LNCaP clone FGC (cell line): ENCODE results near the gene RABGAP1L.

ENCODE experiments used
- DNase-seq: peaks from one replicate; pipeline ENCODE4 v3.0.0-alpha.2; 2011; ENCODE audit warnings: low read depth
- H3K4me3 ChIP-seq: 2 replicates; pipeline ENCODE4 v1.5.1; 2011; ENCODE audit warnings: mild to moderate bottlenecking, low read depth, low read length, control low read depth
- TF ChIP-seq, protein P1 (sequence below): IDR thresholded peaks from 2 replicates; pipeline ENCODE4 v1.5.1; 2012; ENCODE audit warnings: mild to moderate bottlenecking; ENCODE audit not compliant: control insufficient read depth, insufficient read depth; ENCODE audit errors: extremely low read depth

RABGAP1L gene

DNA sequence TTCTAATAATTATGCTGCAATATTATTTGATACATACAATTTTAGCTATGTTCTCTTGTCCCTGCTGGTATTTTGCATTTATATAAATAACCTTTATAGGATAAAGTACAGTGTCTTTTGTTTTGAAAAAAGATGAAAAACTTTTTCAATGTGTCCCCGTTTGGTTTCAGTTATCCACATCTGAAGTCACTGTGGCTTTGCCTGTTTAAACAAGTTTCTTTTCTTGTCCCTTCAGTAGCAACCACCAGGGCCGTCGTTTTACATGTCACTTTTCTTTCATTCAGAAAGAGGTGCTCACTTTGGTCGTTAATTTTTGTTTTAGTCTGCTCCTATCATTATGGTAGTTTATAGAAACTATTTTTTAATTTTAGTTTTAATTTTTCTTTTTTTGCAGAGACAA lies 41.4 kb downstream of the RABGAP1L start:
- no peak for DNase-seq
- TF ChIP-seq, protein P1, sequence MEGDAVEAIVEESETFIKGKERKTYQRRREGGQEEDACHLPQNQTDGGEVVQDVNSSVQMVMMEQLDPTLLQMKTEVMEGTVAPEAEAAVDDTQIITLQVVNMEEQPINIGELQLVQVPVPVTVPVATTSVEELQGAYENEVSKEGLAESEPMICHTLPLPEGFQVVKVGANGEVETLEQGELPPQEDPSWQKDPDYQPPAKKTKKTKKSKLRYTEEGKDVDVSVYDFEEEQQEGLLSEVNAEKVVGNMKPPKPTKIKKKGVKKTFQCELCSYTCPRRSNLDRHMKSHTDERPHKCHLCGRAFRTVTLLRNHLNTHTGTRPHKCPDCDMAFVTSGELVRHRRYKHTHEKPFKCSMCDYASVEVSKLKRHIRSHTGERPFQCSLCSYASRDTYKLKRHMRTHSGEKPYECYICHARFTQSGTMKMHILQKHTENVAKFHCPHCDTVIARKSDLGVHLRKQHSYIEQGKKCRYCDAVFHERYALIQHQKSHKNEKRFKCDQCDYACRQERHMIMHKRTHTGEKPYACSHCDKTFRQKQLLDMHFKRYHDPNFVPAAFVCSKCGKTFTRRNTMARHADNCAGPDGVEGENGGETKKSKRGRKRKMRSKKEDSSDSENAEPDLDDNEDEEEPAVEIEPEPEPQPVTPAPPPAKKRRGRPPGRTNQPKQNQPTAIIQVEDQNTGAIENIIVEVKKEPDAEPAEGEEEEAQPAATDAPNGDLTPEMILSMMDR: no peak
- H3K4me3 ChIP-seq: no peak overlapping the region

DNA sequence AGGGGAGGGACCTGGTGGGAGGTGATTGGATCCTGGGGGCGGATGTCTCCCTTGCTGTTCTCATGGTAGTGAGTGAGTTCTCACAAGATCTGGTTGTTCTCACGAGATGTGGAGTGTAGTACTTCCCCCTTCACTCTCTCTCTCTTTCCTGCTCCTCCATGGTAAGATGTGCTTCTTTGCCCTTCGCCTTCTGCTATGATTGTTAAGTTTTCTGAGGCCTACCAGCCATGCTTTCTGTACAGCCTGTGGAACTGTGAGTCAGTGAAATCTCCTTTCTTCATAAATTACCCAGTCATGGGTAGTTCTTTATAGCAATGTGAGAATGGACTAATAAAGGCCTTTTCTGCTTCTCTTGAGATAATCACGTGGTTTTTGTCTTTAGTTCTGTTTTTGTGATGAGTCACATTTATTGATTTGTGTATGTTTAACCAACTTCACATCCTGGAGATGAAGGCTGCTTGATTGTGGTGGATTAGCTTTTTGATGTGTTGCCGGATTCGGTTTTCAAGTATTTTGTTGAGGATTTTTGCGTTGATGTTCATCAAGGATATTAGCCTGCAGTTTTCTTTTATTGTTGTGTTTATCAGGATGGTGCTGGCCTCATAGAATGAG lies 45.5 kb downstream of the RABGAP1L start:
- TF ChIP-seq, protein P1: no peak
- no peak overlapping the region for H3K4me3 ChIP-seq
- DNase-seq: no peak

DNA sequence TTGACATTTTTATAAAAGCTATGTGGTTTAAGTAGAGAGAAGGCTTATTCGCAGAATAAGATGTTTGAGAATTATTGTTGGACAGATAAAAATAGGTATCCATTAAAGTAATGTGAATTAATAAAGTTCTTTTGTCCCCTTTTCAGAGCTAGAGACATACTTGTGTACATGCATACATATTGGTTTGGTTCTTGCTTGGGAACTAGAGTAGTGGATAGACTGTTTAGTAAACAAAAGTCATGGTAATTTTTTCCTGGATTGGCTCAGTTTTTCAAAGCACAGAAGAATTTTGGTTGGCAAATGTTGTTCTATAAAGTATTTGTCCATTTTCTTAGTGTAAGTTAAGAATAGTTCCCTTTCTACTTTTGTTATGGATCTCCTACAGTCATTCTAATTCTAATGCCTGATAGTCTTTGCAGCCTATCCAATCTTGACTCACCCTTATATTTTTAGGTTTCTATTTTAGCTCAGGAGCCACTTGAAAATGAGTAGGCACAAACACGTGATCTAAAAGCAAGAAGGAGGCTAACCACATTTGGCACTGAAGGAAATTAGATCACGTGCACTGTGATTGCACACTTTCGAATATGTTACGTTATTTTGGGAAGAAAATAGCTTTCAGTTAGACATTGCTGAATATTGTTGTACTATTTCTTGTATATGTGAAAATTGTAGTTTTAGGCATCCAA lies 47.0 kb downstream of the RABGAP1L start:
- DNase-seq: no peak
- H3K4me3 ChIP-seq: no peak overlapping the region

DNA sequence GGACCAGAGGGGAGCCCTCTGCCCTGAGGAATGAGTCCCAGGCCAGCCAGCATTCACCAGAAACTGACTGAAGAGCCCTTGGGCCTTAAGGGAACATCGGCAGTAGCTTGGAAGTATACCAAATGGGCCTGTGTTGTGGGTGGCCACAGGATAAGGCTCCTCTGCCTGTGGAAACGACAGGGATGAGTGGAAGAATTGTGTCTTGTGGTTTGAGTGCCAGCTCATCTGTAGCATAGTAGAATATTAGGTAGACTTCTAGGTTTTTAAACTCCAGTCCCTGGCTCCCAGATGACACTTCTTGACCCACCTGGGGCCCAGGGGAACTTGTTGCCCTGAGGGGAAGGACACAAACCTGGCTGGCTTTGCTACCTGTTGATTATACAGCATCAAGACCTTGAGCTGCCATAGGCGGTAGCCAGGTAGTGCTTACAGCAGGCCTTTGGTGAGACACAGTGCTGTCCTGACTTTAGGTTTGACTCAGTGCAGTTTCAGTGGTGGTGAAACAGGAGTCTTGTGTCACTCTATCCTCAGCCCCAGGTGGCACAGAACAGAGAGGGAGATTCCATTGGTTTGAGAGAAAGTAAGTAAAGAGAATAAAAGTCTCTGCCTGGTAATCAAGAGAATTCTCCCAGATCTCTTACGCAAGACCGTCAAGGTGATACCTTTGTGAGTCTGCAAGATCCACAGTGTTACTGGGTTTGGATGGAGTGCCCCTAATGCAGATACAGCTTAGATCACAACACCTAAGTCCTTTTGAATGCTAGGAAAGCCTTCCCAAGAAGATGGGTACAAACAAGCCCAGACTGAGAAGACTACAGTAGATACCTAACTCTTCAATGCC lies 50.2 kb downstream of the RABGAP1L start:
- no peak overlapping the region for H3K4me3 ChIP-seq
- TF ChIP-seq, protein P1: no peak

More for the DNA sequence above, 47.0 kb downstream of the RABGAP1L start:
- TF ChIP-seq, protein P1: no peak

DNA sequence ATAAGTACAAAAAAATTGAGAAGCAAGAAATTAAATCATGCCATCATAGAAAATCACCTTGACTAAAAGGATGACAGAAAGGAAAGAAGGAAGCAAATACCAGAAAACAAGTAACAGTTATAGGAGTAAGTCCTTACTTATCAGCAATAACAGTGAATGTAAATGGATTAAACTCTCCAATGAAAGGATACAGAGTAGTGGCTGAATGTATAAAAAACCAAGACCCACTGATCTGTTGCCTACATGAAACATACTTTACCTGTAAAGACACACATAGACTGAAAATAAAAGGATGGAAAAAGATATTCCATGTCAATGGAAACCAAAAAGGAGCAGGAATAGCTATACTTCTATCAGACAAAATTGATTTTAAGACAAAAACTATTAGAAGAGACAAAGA lies 52.2 kb downstream of the RABGAP1L start:
- TF ChIP-seq, protein P1: no peak
- DNase-seq: no peak
- H3K4me3 ChIP-seq: no peak overlapping the region

More for the DNA sequence above, 50.2 kb downstream of the RABGAP1L start:
- DNase-seq: no peak

DNA sequence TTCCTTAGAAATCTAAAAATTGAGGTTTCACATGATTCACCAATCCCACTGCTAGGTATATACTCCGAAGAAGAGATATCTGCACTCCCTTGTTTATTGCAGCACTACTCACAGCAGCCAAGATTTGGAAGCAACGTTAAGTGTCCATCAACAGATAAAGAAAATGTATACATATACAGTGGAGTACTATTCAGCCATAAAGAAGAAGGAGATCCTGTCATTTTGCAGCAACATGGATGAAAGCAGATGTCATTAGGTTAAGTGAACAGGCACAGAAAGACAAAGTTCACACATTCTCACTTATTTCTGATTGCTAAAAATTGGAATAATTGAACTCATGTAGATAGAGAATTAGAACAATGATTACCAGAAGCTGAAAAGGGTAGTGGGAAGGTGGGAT lies 56.4 kb downstream of the RABGAP1L start:
- TF ChIP-seq, protein P1: no peak
- no peak overlapping the region for H3K4me3 ChIP-seq
- no peak for DNase-seq
